K562 (cell line): ENCODE data around the gene OXNAD1. TPM values are rescaled to one million over a fixed set of nuclear protein-coding genes. Genes with fewer than 3 reads are reported as not detected.
A peak's percentile ranks its signal among the peaks of the same experiment; 100 is the strongest.

ENCODE experiments used
- ARID2 ChIP-seq: fragments of 450-650 bp; IDR thresholded peaks from 2 replicates; pipeline ENCODE4 v1.6.1; 2017; ENCODE audit warnings: antibody characterized with exemption, mild to moderate bottlenecking
- C11orf30 ChIP-seq: fragments of 450-650 bp; IDR thresholded peaks from 2 replicates; pipeline ENCODE4 v1.6.1; 2016; ENCODE audit warnings: low read depth, mild to moderate bottlenecking
- EHMT2 ChIP-seq: fragments of 450-650 bp; IDR thresholded peaks from 2 replicates; pipeline ENCODE4 v1.6.1; 2018; ENCODE audit warnings: antibody characterized with exemption
- FOS ChIP-seq: IDR thresholded peaks from 3 replicates; pipeline ENCODE4 v1.6.1; 2011; ENCODE audit not compliant: insufficient read length; ENCODE audit errors: extremely low read depth
- MAFK ChIP-seq: IDR thresholded peaks from 2 replicates; pipeline ENCODE4 v1.6.1; 2011; ENCODE audit warnings: low read length, improper control_type of control experiment
- MYBL2 ChIP-seq, 2 experiments: fragments of 450-650 bp in 1 of 2; sonication (generic) in 1 of 2; formaldehyde crosslinking in 1 of 2; IDR thresholded peaks; 2 replicates each; pipeline versions ENCODE4 v1.6.1 to v1.8.1; 2017 to 2022; ENCODE audit warnings: borderline replicate concordance in 1 of 2, inconsistent platforms in 1 of 2, low read depth in 1 of 2, mild to moderate bottlenecking in 1 of 2, missing genetic modification reagents in 1 of 2, moderate library complexity in 1 of 2
- NFE2 ChIP-seq: IDR thresholded peaks from 2 replicates; pipeline ENCODE4 v1.6.1; 2014; ENCODE audit warnings: antibody characterized with exemption, low read depth
- NFE2L1 ChIP-seq: fragments of 450-650 bp; IDR thresholded peaks from 2 replicates; pipeline ENCODE4 v1.6.1; 2016; ENCODE audit warnings: missing genetic modification characterization, low read depth, mild to moderate bottlenecking, missing compliant biosample characterization, moderate library complexity, borderline replicate concordance
- PTBP1 ChIP-seq: fragments of 200-400 bp; formaldehyde crosslinking; IDR thresholded peaks from 2 replicates; pipeline ENCODE4 v1.6.1; 2017; ENCODE audit warnings: low read depth, low read length
- RB1 ChIP-seq: fragments of 450-650 bp; IDR thresholded peaks from 2 replicates; pipeline ENCODE4 v1.6.1; 2017; ENCODE audit warnings: low read depth, mild to moderate bottlenecking
- RBBP5 ChIP-seq: fragments of 200-600 bp; sonication (generic); IDR thresholded peaks from 2 replicates; pipeline ENCODE4 v1.6.1; 2012; ENCODE audit warnings: borderline replicate concordance, mild to moderate bottlenecking, low read length, control low read depth, inconsistent platforms; ENCODE audit not compliant: insufficient read depth, poor library complexity, severe bottlenecking
- SIN3B ChIP-seq: fragments of 450-650 bp; IDR thresholded peaks from 2 replicates; pipeline ENCODE4 v1.6.1; 2017; ENCODE audit warnings: low read depth, mild to moderate bottlenecking, moderate library complexity
- SMARCE1 ChIP-seq: fragments of 450-650 bp; IDR thresholded peaks from 2 replicates; pipeline ENCODE4 v1.7.1; 2016; ENCODE audit warnings: mild to moderate bottlenecking
- TAF9B ChIP-seq: fragments of 450-650 bp; IDR thresholded peaks from 2 replicates; pipeline ENCODE4 v1.6.1; 2018; ENCODE audit warnings: mild to moderate bottlenecking; ENCODE audit not compliant: partially characterized antibody
- ZNF124 ChIP-seq: sonication (generic); formaldehyde crosslinking; IDR thresholded peaks from 2 replicates; pipeline ENCODE4 v1.8.1; 2022; ENCODE audit warnings: missing genetic modification reagents
- ZNF316 ChIP-seq: fragments of 450-650 bp; IDR thresholded peaks from 2 replicates; pipeline ENCODE4 v1.6.1; 2016
- ZNF41 ChIP-seq: fragments of 250-450 bp; sonication (Bioruptor Pico); conservative IDR thresholded peaks from 2 replicates; pipeline ENCODE4 v1.4.0; 2020; ENCODE audit warnings: mild to moderate bottlenecking
- ZNF583 ChIP-seq: fragments of 250-450 bp; sonication (Bioruptor Pico); IDR thresholded peaks from 2 replicates; pipeline ENCODE4 v1.4.0; 2020
- ZNF668 ChIP-seq: fragments of 250-450 bp; sonication (Bioruptor Pico); IDR thresholded peaks from 2 replicates; pipeline ENCODE4 v1.8.0; 2022; ENCODE audit warnings: mild to moderate bottlenecking, inconsistent platforms
- polyA plus RNA-seq, 8 experiments: library from polyadenylated mRNA; depleted of rRNA in 4 of 8; stranded (reverse) in 5 of 8; unstranded in 3 of 8; fragments of >200 nt; fragmentation: Nextera tagmentation in 2 of 8; fragmentation: Illumina TruSeq in 1 of 8; extraction: Ambion mirVana in 2 of 8; extraction: Trizol in 1 of 8; gene quantifications; 2 replicates each; pipeline versions ENCODE4 v1.2.1 to v1.2.3, GENCODE V29; 2011 to 2014; ENCODE audit warnings: inconsistent platforms in 1 of 8, missing spikeins in 1 of 8
- total RNA-seq, 7 experiments: library from RNA; depleted of rRNA in 6 of 7; stranded (reverse); fragments of >200 nt in 6 of 7; fragmentation: Illumina TruSeq in 2 of 7; extraction: Trizol in 2 of 7; gene quantifications; 2 replicates each; pipeline versions ENCODE4 v1.2.1 to v1.2.3, GENCODE V29; 2011 to 2021; ENCODE audit warnings: low replicate concordance in 1 of 7
- TF ChIP-seq, protein P1 (sequence below): fragments of 450-650 bp; IDR thresholded peaks from 2 replicates; pipeline ENCODE4 v1.6.1; 2016; ENCODE audit warnings: antibody characterized with exemption

OXNAD1 gene
- total and polyA plus RNA-seq, 9 of the 15 experiments (the other 6 are each of a cell fraction or from before 2014, with no cell fraction given), result 12.8 to 44.4 (median 41.1) TPM

DNA sequence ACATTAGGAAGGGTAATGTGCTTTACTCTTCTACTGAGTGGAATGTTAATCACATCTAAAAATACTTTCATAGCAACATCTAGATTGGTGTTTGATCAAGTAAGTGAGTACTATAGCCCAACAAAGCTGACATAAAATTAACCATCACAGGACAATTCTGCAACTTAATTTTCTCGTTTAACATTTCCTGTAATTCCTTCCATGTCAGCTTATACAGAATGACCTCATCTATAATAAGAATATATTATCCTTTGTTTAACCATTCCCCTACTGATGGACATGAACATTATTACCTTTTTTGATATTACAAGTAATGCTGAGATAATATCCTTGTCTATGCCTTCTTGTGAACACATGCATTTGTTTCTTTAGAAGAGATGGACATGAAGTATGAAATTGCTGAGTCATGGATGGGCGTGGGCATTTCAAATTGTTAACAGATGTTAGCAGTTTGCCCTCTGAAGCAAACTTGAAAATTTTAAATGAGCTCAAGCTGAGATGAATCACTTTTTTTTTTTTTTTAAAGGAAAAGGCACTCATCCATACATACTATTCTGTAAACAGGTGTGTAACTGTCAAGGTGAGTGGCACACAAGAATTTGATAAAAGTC, 85.1 kb downstream of the OXNAD1 start (continued):
- TF ChIP-seq MYBL2 (IDR thresholded peaks at IDR 0.05; ENCODE audit: low read depth) (peak; percentile 58; the same call in 1 of the 2 replicates), MYBL2 (CRISPR knock-in tag; IDR thresholded peaks at IDR 0.05; ENCODE audit: borderline replicate concordance) (no peak), MAFK (peak; percentile 89), ZNF583 (CRISPR knock-in tag) (no peak), ARID2 (no peak), PTBP1 (no peak), ZNF41 (CRISPR knock-in tag) (no peak), C11orf30 (peak; percentile 89), EHMT2 (no peak), ZNF316 (peak; percentile 96), SMARCE1 (no peak), FOS (no peak), ZNF124 (CRISPR knock-in tag) (no peak), NFE2 (peak; percentile 91), RB1 (no peak), SIN3B (no peak), TAF9B (no peak), ZNF668 (CRISPR knock-in tag) (no peak), NFE2L1 (peak; percentile 92), RBBP5 (no peak)
- TF ChIP-seq, protein P1, sequence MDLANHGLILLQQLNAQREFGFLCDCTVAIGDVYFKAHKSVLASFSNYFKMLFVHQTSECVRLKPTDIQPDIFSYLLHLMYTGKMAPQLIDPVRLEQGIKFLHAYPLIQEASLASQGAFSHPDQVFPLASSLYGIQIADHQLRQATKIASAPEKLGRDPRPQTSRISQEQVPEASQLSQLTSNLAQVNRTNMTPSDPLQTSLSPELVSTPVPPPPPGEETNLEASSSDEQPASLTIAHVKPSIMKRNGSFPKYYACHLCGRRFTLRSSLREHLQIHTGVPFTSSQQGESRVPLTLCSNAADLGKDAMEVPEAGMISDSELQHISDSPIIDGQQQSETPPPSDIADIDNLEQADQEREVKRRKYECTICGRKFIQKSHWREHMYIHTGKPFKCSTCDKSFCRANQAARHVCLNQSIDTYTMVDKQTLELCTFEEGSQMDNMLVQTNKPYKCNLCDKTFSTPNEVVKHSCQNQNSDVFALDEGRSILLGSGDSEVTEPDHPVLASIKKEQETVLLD, result no peak
